ENCODE results near the gene IGF2BP1. TPM values are rescaled to one million over a fixed set of nuclear protein-coding genes. Genes with fewer than 3 reads are reported as not detected.
A peak's percentile ranks its signal among the peaks of the same experiment; 100 is the strongest.

The IGF2BP1 gene
- total RNA-seq (1 to 10 TPM; 1.4 to 7.5 TPM), polyA plus RNA-seq (ENCODE audit: insufficient read length in 2 of 2) (1 to 10 TPM; 6.3 to 6.6 TPM)
- long read RNA-seq, donor 1 = 0 reads
- long read RNA-seq, donor 2, full-length matches to known transcripts = 1 of 1 reads
- long read RNA-seq, donor 2, partial matches to known transcripts = 0 of 1 reads
- long read RNA-seq, donor 2, other reads (novel, unspliced or antisense) = 0 of 1 reads
- long read RNA-seq, donor 3 = 0 reads
- long read RNA-seq, donor 4, full-length matches to known transcripts = 4 of 4 reads
- long read RNA-seq, donor 4, partial matches to known transcripts = 0 of 4 reads
- long read RNA-seq, donor 4, other reads (novel, unspliced or antisense) = 0 of 4 reads

DNA sequence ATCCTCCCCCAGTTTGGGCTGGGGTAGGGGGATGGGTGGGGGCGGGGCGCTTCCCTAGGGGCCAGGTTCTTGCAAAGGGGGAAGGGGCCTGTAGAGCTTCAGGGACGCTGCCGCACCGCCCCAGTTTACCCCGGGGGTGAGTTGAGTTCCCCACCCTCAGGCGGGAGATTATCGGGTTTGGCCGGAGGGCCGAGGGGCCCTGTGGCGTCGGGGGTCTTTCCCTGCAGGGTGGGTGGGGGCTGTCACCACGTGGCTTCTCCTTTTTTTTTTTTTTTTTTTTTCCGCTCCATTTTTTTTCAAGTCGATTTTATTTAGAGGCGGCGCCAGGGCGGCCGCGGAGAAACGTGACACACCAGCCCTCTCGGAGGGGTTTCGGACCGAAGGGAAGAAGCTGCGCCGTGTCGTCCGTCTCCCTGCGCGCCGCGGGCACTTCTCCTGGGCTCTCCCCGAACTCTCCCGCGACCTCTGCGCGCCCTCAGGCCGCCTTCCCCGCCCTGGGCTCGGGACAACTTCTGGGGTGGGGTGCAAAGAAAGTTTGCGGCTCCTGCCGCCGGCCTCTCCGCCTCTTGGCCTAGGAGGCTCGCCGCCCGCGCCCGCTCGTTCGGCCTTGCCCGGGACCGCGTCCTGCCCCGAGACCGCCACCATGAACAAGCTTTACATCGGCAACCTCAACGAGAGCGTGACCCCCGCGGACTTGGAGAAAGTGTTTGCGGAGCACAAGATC lies at the start of gene IGF2BP1:
TSS of gene IGF2BP1 (plus strand) at position 283 of the 724 bp plus-strand sequence. CDS start at position 644, 361 bp downstream.
- Histone ChIP-seq H3K27ac (ENCODE audit: low read depth, low read length) (peak within 1 kb of the TSS; percentile 87), H3K9me3 (ENCODE audit: control insufficient read depth, insufficient read depth, low read length) (no peaks in the 10 kb centered on the region), H3K4me1 (ENCODE audit: control insufficient read depth, insufficient read depth, low read length) (peaks cover 33% of the 10 kb centered on the region), H3K36me3 (ENCODE audit: control insufficient read depth, insufficient read depth, low read length) (no peaks in the 10 kb centered on the region), H3K27me3 (ENCODE audit: control insufficient read depth, insufficient read depth, low read length) (peaks cover 38% of the 10 kb centered on the region), H3K4me3 (ENCODE audit: low read depth, low read length) (peak within 1 kb of the TSS; percentile 56)
- peak in 2 of 6 donors; percentile 78 to 88 for DNase-seq (ENCODE audit: low read depth in 4 of 6, low spot score in 6 of 6)
- WGBS (ENCODE audit: insufficient coverage) = under 1% methylated on average over 52 of the region's 62 CpGs

GRCh38 chr17:48951572-48951971 lies 45.6 kb upstream of the IGF2BP1 start:
- Histone ChIP-seq H3K27ac (ENCODE audit: low read depth, low read length) (no peak overlapping the region), H3K27me3 (ENCODE audit: control insufficient read depth, insufficient read depth, low read length) (no peaks in the 10 kb centered on the region), H3K36me3 (ENCODE audit: control insufficient read depth, insufficient read depth, low read length) (no peaks in the 10 kb centered on the region), H3K4me1 (ENCODE audit: control insufficient read depth, insufficient read depth, low read length) (no peaks in the 10 kb centered on the region), H3K4me3 (ENCODE audit: low read depth, low read length) (no peak overlapping the region), H3K9me3 (ENCODE audit: control insufficient read depth, insufficient read depth, low read length) (no peaks in the 10 kb centered on the region)
- WGBS (ENCODE audit: insufficient coverage) = 93% methylated on average over 4 of the region's 5 CpGs
- DNase-seq (ENCODE audit: low read depth in 4 of 6, low spot score in 6 of 6) = no peak

GRCh38 chr17:48952904-48953303 lies 44.3 kb upstream of the IGF2BP1 start:
- Histone ChIP-seq H3K9me3 (ENCODE audit: control insufficient read depth, insufficient read depth, low read length) (no peaks in the 10 kb centered on the region), H3K27ac (ENCODE audit: low read depth, low read length) (no peak overlapping the region), H3K27me3 (ENCODE audit: control insufficient read depth, insufficient read depth, low read length) (no peaks in the 10 kb centered on the region), H3K4me3 (ENCODE audit: low read depth, low read length) (no peak overlapping the region), H3K4me1 (ENCODE audit: control insufficient read depth, insufficient read depth, low read length) (no peaks in the 10 kb centered on the region), H3K36me3 (ENCODE audit: control insufficient read depth, insufficient read depth, low read length) (no peaks in the 10 kb centered on the region)
- no peak for DNase-seq (ENCODE audit: low read depth in 4 of 6, low spot score in 6 of 6)
- no CpG with 5 or more reads among the region's 5 CpGs for WGBS (ENCODE audit: insufficient coverage)

DNA sequence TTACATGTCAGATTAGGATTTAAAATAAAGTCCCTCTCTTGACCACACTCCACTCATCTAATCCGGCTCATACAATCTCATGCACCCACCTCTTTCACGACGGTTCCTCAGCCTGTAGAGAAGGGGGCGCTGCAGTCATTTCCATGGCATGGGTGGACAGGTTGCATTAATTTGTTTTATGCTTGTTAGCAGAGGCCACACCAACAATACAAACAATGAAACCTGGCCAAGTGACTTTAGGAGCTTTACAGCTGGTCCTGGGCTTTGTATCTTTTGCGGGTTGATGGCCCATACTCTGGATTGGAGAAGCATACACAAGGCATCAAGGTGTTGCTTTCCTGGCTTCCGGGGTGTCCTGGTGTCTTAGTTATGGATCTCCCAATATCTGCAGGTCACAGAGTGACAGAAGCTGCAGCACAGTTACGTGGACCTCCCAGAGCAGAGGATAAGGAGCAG lies 42.9 kb upstream of the IGF2BP1 start:
- peaks cover 2% of the 10 kb centered on the region for H3K27me3 ChIP-seq (ENCODE audit: control insufficient read depth, insufficient read depth, low read length)
- DNase-seq (ENCODE audit: low read depth in 4 of 6, low spot score in 6 of 6) = no peak
- 79% methylated on average over 2 of the region's 7 CpGs for WGBS (ENCODE audit: insufficient coverage)
- H3K4me1 ChIP-seq (ENCODE audit: control insufficient read depth, insufficient read depth, low read length) = no peaks in the 10 kb centered on the region
- no peak overlapping the region for H3K27ac ChIP-seq (ENCODE audit: low read depth, low read length)
- no peak overlapping the region for H3K4me3 ChIP-seq (ENCODE audit: low read depth, low read length)
- H3K9me3 ChIP-seq (ENCODE audit: control insufficient read depth, insufficient read depth, low read length) = no peaks in the 10 kb centered on the region
- no peaks in the 10 kb centered on the region for H3K36me3 ChIP-seq (ENCODE audit: control insufficient read depth, insufficient read depth, low read length)

DNA sequence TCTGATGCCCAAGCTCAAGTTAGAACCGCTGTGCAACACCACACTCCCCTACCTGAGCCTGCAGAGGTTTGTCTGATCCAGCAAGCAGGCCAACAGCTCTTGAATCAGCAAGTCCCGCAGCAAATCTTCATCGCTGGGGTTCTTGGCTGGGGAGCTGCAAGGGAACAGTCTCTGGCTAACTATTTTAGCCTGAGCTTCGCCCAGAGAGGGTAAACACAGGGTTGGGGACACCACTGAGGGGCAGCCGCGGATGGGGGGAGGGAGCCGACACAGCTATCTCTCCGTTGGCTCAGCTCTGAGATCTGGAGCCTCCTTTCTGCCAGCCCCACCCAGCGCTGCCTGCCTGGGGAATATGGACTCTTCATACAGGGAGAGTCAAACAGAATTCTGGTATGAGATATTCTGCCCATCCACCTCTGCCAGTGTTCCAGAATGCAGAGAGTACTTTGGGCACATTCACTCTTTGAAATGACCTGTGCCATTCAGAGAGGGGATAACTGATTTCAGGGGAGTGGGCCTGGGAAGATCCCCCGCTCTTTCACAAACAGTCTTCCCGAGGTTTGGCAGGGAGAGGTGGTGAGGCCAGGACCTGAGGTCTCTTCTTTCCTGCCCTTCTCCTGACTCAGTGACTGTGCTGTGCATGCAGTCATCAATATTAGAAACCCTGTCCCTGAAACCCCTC lies 36.2 kb upstream of the IGF2BP1 start:
- Histone ChIP-seq H3K4me1 (ENCODE audit: control insufficient read depth, insufficient read depth, low read length) (no peaks in the 10 kb centered on the region), H3K4me3 (ENCODE audit: low read depth, low read length) (no peak overlapping the region), H3K36me3 (ENCODE audit: control insufficient read depth, insufficient read depth, low read length) (no peaks in the 10 kb centered on the region), H3K9me3 (ENCODE audit: control insufficient read depth, insufficient read depth, low read length) (no peaks in the 10 kb centered on the region), H3K27me3 (ENCODE audit: control insufficient read depth, insufficient read depth, low read length) (peaks cover 8% of the 10 kb centered on the region), H3K27ac (ENCODE audit: low read depth, low read length) (no peak overlapping the region)
- DNase-seq (ENCODE audit: low read depth in 4 of 6, low spot score in 6 of 6) = no peak
- WGBS (ENCODE audit: insufficient coverage) = 21% methylated on average over 10 of the region's 11 CpGs

DNA sequence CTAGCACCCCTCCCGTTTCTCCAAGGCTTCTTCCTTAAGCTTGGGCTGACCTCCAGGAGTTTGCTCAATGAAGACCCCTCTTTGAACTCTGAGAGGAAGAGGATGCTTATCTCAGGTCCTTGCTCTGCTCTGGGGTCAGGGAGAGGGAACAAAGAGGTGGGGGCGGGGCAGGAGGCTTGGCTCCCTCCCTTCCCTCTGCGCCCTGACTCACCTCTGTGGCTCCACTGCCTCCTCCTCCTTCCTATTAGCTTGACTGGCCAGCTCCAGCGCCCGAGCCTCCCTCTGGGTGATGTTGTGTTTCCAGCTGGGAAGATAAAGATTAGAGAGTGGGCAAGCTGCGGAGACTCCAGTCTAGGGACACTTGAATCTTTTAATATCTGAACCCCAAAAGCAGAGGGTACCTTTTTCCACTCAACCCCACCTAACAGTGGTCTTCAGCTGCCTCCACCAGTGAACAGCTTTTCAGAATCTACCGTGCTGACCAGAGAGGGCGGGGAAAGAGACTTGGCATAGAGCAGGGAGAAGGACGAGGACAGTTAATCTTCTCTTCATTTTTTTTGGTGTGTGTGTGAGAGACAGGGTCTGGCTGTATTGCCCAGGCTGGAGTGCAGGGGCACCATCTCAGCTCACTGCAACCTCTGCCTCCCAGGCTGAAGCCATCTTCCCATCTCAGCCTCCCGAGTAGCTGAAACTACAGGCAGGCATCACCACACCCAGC lies 35.5 kb upstream of the IGF2BP1 start:
- no peaks in the 10 kb centered on the region for H3K9me3 ChIP-seq (ENCODE audit: control insufficient read depth, insufficient read depth, low read length)
- H3K4me1 ChIP-seq (ENCODE audit: control insufficient read depth, insufficient read depth, low read length) = no peaks in the 10 kb centered on the region
- 88% methylated on average over 1 of the region's 10 CpGs for WGBS (ENCODE audit: insufficient coverage)
- DNase-seq (ENCODE audit: low read depth in 4 of 6, low spot score in 6 of 6) = no peak
- no peaks in the 10 kb centered on the region for H3K36me3 ChIP-seq (ENCODE audit: control insufficient read depth, insufficient read depth, low read length)
- no peak overlapping the region for H3K4me3 ChIP-seq (ENCODE audit: low read depth, low read length)
- H3K27me3 ChIP-seq (ENCODE audit: control insufficient read depth, insufficient read depth, low read length) = peaks cover 8% of the 10 kb centered on the region
- H3K27ac ChIP-seq (ENCODE audit: low read depth, low read length) = no peak overlapping the region

DNA sequence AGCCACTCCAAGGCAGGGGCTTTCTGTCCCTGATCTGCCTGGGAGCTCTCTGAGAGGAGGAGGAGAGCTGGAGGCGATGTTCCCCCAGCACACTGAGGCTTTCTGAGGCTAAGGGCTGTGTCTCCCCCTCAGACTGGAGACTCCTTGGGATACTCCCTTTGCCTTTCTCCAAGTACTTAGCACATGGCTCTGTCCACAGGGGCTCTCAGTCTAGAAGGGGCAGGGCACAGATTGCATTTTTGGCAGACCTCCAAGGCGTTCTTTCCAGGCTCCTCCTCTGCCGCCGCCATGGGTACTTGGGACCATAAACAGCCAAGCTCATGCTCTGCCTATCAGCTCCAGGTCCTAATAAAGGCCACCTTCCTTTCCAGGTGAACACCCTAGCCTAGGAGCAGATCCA lies 27.0 kb upstream of the IGF2BP1 start:
- H3K9me3 ChIP-seq (ENCODE audit: control insufficient read depth, insufficient read depth, low read length) = no peaks in the 10 kb centered on the region
- H3K4me3 ChIP-seq (ENCODE audit: low read depth, low read length) = no peak overlapping the region
- peak in 1 of 6 donors; percentile 28 for DNase-seq (ENCODE audit: low read depth in 4 of 6, low spot score in 6 of 6)
- WGBS (ENCODE audit: insufficient coverage) = 52% methylated on average over 4 of the region's 4 CpGs
- H3K27ac ChIP-seq (ENCODE audit: low read depth, low read length) = no peak overlapping the region
- H3K4me1 ChIP-seq (ENCODE audit: control insufficient read depth, insufficient read depth, low read length) = no peaks in the 10 kb centered on the region
- H3K36me3 ChIP-seq (ENCODE audit: control insufficient read depth, insufficient read depth, low read length) = no peaks in the 10 kb centered on the region
- H3K27me3 ChIP-seq (ENCODE audit: control insufficient read depth, insufficient read depth, low read length) = no peaks in the 10 kb centered on the region

DNA sequence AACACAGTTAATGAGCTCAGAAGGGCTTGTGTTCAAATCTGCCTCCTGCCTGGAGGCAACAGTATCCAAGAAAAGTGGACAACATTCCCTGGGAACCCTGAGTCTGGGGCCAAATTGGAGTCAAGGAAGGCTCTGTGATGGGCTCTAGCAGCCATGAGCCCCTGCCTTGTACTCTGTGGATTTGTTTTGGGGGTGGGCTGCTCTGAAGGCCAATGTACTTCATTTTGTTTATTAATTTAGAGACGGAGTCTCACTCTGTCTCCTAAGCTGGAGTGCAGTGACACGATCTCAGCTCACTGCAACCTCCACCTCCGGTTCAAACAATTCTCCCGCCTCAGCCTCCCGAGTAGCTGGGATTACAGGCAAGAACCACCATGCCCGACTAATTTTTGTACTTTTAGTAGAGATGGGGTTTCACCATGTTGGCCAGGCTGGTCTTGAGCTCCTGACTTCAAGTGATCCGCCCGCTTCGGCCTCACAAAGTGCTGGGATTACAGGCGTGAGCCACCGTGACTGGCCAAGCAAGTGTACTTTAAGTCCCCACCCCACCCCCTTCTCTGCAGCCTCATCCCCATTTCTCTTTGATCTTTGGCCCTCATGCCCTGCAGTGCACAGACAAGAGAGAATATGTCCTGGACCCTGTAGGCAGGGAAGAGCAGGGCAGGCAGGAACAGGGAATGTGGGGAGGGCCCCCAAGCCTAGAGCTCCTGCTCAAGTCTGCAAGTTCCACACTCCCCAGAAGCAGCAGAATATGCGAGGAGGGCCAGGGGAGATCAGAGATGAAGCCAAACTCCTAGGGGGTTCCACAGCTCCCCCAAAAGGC lies 26.1 kb upstream of the IGF2BP1 start:
- no peaks in the 10 kb centered on the region for H3K27me3 ChIP-seq (ENCODE audit: control insufficient read depth, insufficient read depth, low read length)
- 78% methylated on average over 10 of the region's 12 CpGs for WGBS (ENCODE audit: insufficient coverage)
- no peaks in the 10 kb centered on the region for H3K9me3 ChIP-seq (ENCODE audit: control insufficient read depth, insufficient read depth, low read length)
- H3K27ac ChIP-seq (ENCODE audit: low read depth, low read length) = no peak overlapping the region
- H3K4me3 ChIP-seq (ENCODE audit: low read depth, low read length) = no peak overlapping the region
- no peaks in the 10 kb centered on the region for H3K36me3 ChIP-seq (ENCODE audit: control insufficient read depth, insufficient read depth, low read length)
- DNase-seq (ENCODE audit: low read depth in 4 of 6, low spot score in 6 of 6) = no peak
- H3K4me1 ChIP-seq (ENCODE audit: control insufficient read depth, insufficient read depth, low read length) = no peaks in the 10 kb centered on the region

DNA sequence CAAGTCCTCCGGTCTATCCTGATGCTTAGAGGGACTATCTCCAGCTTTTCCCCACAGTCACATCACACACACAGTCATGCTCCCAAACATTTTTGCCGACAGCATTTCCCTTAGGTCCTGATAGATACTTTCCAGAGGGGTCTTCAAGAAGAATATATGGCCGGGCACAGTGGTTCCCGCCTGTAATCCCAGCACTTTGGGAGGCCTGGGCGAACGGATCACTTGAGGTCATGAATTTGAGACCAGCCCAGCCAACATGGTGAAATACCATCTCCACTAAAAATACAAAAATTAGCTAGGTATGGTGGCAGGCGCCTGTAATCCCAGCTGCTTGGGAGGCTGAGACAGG lies 24.5 kb upstream of the IGF2BP1 start:
- no peak for DNase-seq (ENCODE audit: low read depth in 4 of 6, low spot score in 6 of 6)
- Histone ChIP-seq H3K4me3 (ENCODE audit: low read depth, low read length) (no peak overlapping the region), H3K4me1 (ENCODE audit: control insufficient read depth, insufficient read depth, low read length) (no peaks in the 10 kb centered on the region), H3K36me3 (ENCODE audit: control insufficient read depth, insufficient read depth, low read length) (no peaks in the 10 kb centered on the region), H3K9me3 (ENCODE audit: control insufficient read depth, insufficient read depth, low read length) (no peaks in the 10 kb centered on the region), H3K27ac (ENCODE audit: low read depth, low read length) (no peak overlapping the region), H3K27me3 (ENCODE audit: control insufficient read depth, insufficient read depth, low read length) (no peaks in the 10 kb centered on the region)
- 90% methylated on average over 4 of the region's 7 CpGs for WGBS (ENCODE audit: insufficient coverage)

Measured in spinal cord (tissue), 10 donors.